ENCODE results near the gene PGLYRP1. TPM values are rescaled to one million over a fixed set of nuclear protein-coding genes. Genes with fewer than 3 reads are reported as not detected.
A peak's percentile ranks its signal among the peaks of the same experiment; 100 is the strongest.

PGLYRP1 gene
- total RNA-seq, 1 donor from 2014 or later = not detected

DNA sequence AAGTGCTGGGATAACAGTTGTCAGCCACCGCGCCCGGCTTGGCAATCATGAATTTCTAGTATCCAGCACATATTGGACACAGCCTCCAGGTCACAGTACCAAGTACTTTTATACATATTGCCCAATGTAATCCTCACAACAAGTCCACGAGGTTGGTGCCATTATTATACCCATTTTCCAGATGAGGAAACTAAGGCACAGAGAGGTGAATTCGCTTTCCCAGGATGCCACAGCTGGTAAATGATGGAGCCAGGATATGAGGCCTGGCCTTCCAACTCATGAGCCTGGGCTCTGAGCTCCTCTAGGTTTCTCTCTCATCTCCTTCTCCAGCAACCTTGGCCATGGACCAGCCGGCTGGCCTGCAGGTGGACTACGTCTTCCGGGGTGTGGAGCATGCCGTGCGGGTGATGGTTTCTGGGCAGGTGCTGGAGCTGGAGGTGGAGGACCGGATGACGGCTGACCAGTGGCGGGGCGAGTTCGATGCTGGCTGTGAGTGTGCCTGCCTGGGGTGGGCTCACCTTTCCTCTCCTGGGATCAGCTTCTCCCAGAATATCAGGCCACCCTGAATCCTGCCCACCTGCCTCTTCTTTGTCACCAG is 20.1 kb downstream of the PGLYRP1 start:
- Mint-ChIP-seq H3K27me3 (ENCODE audit: low read depth, unreplicated experiment) (no peaks in the 10 kb centered on the region), H3K27ac (ENCODE audit: unreplicated experiment) (no peak overlapping the region), H3K4me1 (ENCODE audit: low read depth, unreplicated experiment) (peaks cover 15% of the 10 kb centered on the region), H3K36me3 (ENCODE audit: low read depth, unreplicated experiment) (peaks cover 9% of the 10 kb centered on the region), H3K4me3 (ENCODE audit: unreplicated experiment) (no peak overlapping the region), H3K9me3 (ENCODE audit: unreplicated experiment) (no peaks in the 10 kb centered on the region)
- TF ChIP-seq EZH2 (IDR thresholded peaks at IDR 0.05; ENCODE audit: insufficient read depth, low read length) = no peak
- TF ChIP-seq CTCF (IDR thresholded peaks at IDR 0.05; ENCODE audit: insufficient read depth, low read depth, low read length) = no peak
- H3K27me3 ChIP-seq (ENCODE audit: insufficient read depth, low read length) = no peaks in the 10 kb centered on the region
- H3K4me1 ChIP-seq (ENCODE audit: insufficient read depth, low read length) = peaks cover 2% of the 10 kb centered on the region
- DNase-seq (ENCODE audit: low read depth) = no peak
- H4K20me1 ChIP-seq (ENCODE audit: insufficient read depth, low read length) = peaks cover 32% of the 10 kb centered on the region
- no peak overlapping the region for H2AFZ ChIP-seq (ENCODE audit: low read depth, low read length)
- H3K4me3 ChIP-seq (ENCODE audit: insufficient read depth, low read depth, low read length) = no peak overlapping the region
- H3K9me3 ChIP-seq (ENCODE audit: insufficient read depth, low read depth, low read length) = no peaks in the 10 kb centered on the region
- H3K27ac ChIP-seq (ENCODE audit: low read depth, low read length) = no peak overlapping the region
- peaks cover 7% of the 10 kb centered on the region for H3K79me2 ChIP-seq (ENCODE audit: insufficient read depth, low read length)
- H3K4me2 ChIP-seq (ENCODE audit: low read length) = no peak overlapping the region
- no peak overlapping the region for H3K9ac ChIP-seq (ENCODE audit: low read length)
- H3K36me3 ChIP-seq (ENCODE audit: insufficient read depth, low read length) = no peaks in the 10 kb centered on the region
- no peak for FAIRE-seq

GRCh38 chr19:46000491-46001246 is 22.2 kb downstream of the PGLYRP1 start:
- H3K27ac ChIP-seq (ENCODE audit: low read depth, low read length) = no peak overlapping the region
- H3K27me3 Mint-ChIP-seq (ENCODE audit: low read depth, unreplicated experiment) = no peaks in the 10 kb centered on the region

More at GRCh38 chr19:46000491-46001246, 22.2 kb downstream of the PGLYRP1 start:
- H3K4me3 Mint-ChIP-seq (ENCODE audit: unreplicated experiment) = peak overlapping the region; percentile 84
- FAIRE-seq (no peak), DNase-seq (ENCODE audit: low read depth) (no peak)
- Histone ChIP-seq H3K36me3 (ENCODE audit: insufficient read depth, low read length) (no peaks in the 10 kb centered on the region), H3K79me2 (ENCODE audit: insufficient read depth, low read length) (peaks cover 21% of the 10 kb centered on the region), H3K4me2 (ENCODE audit: low read length) (peak overlapping the region; percentile 82), H3K9ac (ENCODE audit: low read length) (peak overlapping the region; percentile 18), H3K4me3 (ENCODE audit: insufficient read depth, low read depth, low read length) (peak overlapping the region; percentile 23), H3K9me3 (ENCODE audit: insufficient read depth, low read depth, low read length) (no peaks in the 10 kb centered on the region), H3K27me3 (ENCODE audit: insufficient read depth, low read length) (no peaks in the 10 kb centered on the region), H4K20me1 (ENCODE audit: insufficient read depth, low read length) (peaks cover 43% of the 10 kb centered on the region), H3K4me1 (ENCODE audit: insufficient read depth, low read length) (peaks cover 8% of the 10 kb centered on the region), H2AFZ (ENCODE audit: low read depth, low read length) (peak overlapping the region; percentile 26)
- no peaks in the 10 kb centered on the region for H3K9me3 Mint-ChIP-seq (ENCODE audit: unreplicated experiment)
- TF ChIP-seq EZH2 (IDR thresholded peaks at IDR 0.05; ENCODE audit: insufficient read depth, low read length) (no peak), CTCF (IDR thresholded peaks at IDR 0.05; ENCODE audit: insufficient read depth, low read depth, low read length) (no peak)
- peaks cover 20% of the 10 kb centered on the region for H3K4me1 Mint-ChIP-seq (ENCODE audit: low read depth, unreplicated experiment)
- H3K27ac Mint-ChIP-seq (ENCODE audit: unreplicated experiment) = peak overlapping the region; percentile 47
- peaks cover 8% of the 10 kb centered on the region for H3K36me3 Mint-ChIP-seq (ENCODE audit: low read depth, unreplicated experiment)

All from astrocyte (in vitro differentiated cells and primary cell).